NCI-H2107 (cell line): ENCODE results near the gene TLX1.
A peak's percentile ranks its signal among the peaks of the same experiment; 100 is the strongest.
"Not testable (repeated sequence)": the region's sequence is repeated elsewhere in the genome, so short reads cannot be mapped to it uniquely, and the experiment has no call there.

Source experiments
- DNase-seq: peaks from one replicate; lab custom pipeline; 2025; lab: John Stamatoyannopoulos, UW

The TLX1 gene

GRCh38 chr10:101152316-101152715, 21.2 kb downstream of the TLX1 start:
- no peak for DNase-seq

- DNase-seq, result not testable (repeated sequence)
These were observed 23.4 kb downstream of the TLX1 start for GRCh38 chr10:101154506-101154905.

GRCh38 chr10:101155896-101156295, 24.8 kb downstream of the TLX1 start:
- DNase-seq, result no peak

- no peak for DNase-seq
These were observed 26.8 kb downstream of the TLX1 start for GRCh38 chr10:101157756-101158458.

- DNase-seq, result no peak
These were observed 27.5 kb downstream of the TLX1 start for GRCh38 chr10:101158459-101159058.

GRCh38 chr10:101161494-101162299, 30.6 kb downstream of the TLX1 start:
- DNase-seq, result peak; percentile 68

GRCh38 chr10:101162677-101163076, 31.6 kb downstream of the TLX1 start:
- no peak for DNase-seq

- no peak for DNase-seq
These were observed 32.9 kb downstream of the TLX1 start for GRCh38 chr10:101164020-101164419.

GRCh38 chr10:101165736-101166135, 34.6 kb downstream of the TLX1 start:
- DNase-seq, result no peak

- DNase-seq, result no peak
These were observed 35.3 kb downstream of the TLX1 start for GRCh38 chr10:101166430-101166829.

- DNase-seq, result no peak
These were observed 41.6 kb downstream of the TLX1 start for GRCh38 chr10:101172741-101173140.

GRCh38 chr10:101174319-101174718, 43.2 kb downstream of the TLX1 start:
- no peak for DNase-seq

- no peak for DNase-seq
These were observed 45.5 kb downstream of the TLX1 start for GRCh38 chr10:101176577-101176976.

GRCh38 chr10:101182936-101183335, 51.8 kb downstream of the TLX1 start:
- DNase-seq, result no peak

- no peak for DNase-seq
These were observed 52.5 kb downstream of the TLX1 start for GRCh38 chr10:101183458-101184183.
